Fibroblast of mammary gland (primary cell): ENCODE measurements around the gene RBM19.

ENCODE experiments used
- DNase-seq: peaks from one replicate; pipeline ENCODE4 v3.0.0-alpha.2; 2010; ENCODE audit warnings: low read depth
- H3K4me3 ChIP-seq: 2 replicates; pipeline ENCODE4 v1.5.1; 2011; ENCODE audit warnings: low read depth, mild to moderate bottlenecking, low read length, moderate library complexity; ENCODE audit not compliant: control insufficient read depth
- TF ChIP-seq, protein P1 (sequence below): conservative IDR thresholded peaks from 2 replicates; pipeline ENCODE4 v1.5.1; 2011; ENCODE audit warnings: low read depth, low read length, inconsistent platforms; ENCODE audit not compliant: control insufficient read depth, insufficient read depth

RBM19 gene

DNA sequence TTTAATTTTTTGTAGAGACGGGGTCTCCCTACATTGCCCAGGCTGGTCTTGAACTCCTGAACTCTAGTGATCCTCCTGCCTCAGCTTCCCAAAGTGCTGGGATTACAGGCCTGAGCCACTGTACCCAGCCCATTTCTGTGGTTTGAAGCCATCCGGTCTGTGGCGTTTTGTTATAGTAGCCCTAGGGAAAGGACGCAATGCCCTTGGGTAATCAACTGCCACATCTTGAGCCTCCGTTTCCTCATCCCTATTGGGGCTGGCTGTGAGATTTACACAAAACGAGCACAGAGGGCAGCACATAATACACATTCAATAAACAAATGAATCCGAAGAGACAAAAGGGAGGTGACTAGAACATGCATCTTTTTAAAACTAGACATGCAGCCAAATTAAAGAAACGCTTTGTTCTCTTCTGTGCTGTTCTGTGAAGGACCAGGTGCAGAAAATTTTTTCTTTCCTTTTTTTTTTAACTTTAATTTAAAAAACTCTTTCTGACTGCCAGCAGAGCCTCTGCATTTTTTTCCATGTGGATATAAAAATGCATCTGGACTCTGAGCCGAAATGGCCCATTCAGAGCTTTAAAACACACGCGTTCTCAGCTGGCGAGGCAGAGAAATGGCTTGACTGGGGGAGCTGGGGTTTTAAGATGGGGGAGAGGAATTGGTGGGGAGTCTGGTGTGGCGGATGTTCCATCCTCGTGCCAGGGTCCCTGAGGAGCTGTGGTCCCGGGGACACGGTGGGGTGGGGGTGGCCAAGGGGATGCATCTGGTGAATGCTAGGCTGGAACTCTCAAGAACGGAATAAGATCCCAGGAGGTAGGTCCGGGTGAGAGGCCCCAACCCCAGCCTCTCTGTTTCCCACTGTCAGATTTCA is 119.0 kb downstream of the RBM19 start:
- TF ChIP-seq, protein P1, sequence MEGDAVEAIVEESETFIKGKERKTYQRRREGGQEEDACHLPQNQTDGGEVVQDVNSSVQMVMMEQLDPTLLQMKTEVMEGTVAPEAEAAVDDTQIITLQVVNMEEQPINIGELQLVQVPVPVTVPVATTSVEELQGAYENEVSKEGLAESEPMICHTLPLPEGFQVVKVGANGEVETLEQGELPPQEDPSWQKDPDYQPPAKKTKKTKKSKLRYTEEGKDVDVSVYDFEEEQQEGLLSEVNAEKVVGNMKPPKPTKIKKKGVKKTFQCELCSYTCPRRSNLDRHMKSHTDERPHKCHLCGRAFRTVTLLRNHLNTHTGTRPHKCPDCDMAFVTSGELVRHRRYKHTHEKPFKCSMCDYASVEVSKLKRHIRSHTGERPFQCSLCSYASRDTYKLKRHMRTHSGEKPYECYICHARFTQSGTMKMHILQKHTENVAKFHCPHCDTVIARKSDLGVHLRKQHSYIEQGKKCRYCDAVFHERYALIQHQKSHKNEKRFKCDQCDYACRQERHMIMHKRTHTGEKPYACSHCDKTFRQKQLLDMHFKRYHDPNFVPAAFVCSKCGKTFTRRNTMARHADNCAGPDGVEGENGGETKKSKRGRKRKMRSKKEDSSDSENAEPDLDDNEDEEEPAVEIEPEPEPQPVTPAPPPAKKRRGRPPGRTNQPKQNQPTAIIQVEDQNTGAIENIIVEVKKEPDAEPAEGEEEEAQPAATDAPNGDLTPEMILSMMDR, result no peak
- no peak overlapping the region for H3K4me3 ChIP-seq
- DNase-seq, result no peak

DNA sequence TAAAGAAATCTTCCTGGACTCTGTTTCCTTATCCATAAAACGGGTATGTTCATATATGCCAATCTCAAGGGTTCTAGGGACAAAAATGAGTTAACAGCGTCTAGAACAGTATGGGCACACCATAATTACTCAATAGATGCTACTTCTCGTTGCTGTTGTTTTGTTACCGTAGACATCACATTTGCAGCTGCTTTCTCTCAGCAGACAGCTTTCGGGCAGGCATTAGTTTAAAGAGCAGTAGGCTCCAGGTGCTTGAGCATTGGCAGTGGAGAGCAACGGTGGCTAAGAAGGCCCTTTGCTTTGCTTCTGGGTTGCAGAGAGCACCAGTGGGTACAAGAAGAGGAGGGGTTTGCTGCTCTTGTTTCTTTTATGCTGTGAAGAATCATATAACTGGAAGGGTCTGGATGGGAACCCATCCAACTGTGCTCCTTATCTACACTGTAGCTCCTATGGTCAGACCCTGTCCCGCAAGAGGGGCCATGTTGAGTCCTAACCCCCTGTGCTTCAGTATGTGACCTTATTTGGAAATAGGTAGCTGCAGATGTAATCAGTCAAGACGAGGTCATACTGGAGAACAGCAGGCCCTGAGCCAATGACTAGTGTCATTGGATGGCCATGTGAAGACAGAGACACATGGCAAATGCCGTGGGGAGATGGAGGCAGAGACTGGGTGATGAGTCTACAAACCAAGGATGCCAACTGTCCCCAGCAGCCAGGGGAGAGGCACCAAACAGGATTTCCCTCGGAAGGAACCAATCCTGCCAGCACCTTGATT is 120.0 kb downstream of the RBM19 start:
- peak; percentile 19 for DNase-seq
- no peak overlapping the region for H3K4me3 ChIP-seq
- TF ChIP-seq, protein P1, result no peak

DNA sequence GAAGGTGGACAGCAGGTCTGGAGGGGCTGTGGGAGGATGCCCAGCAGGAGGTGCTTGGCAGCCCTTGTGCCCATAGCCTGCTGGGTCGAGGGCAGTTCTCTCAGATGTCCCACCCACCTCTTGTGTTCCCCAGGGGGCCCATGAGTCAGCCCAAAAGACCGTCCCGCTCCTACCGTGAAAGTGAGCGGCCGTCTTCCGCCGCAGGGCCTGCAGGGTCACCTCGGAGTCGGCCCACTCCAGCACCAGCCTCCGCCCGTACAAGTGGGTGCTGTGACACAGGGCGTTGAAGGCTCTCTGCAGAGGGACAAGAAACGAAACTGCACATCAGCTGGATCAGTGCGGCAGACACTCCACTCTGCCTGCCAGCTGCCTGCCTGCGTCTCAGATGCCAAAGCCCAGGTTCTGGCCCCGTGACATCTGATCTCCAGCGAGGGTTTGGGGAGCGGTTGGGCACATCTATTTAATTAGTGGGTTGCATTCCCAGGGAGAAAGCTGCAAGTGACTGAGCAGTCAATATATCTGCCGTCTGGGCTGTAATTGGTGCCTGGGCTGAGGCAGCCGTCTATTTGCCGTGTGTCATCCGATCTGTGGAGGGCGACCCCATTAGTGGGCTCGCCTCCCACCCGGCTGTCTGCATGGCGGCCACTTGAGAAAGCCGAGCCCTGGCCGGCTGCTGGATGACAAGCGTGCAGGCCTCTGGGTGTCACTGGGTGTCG is 121.5 kb downstream of the RBM19 start:
- H3K4me3 ChIP-seq, result no peak overlapping the region
- no peak for DNase-seq
- TF ChIP-seq, protein P1, result no peak

DNA sequence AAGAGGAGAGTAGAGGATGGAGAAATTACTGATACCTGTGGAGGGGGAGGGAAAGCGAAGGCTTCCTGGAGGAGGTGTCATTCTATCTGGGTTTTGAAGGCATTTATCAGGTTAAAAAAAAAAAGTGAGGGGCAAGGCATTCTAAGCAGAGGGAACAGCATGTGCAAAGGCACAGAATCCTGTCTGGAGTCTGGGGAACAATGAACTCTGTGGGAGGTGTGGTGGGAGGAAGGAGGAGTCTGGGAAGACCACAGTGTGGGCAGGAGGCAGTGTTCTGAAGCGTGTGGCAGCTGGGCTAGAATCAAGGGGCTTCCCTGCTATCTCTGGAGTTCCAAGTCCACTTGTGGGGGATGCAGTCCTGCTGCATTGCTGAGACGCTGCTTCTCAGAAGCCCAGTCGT is 123.4 kb downstream of the RBM19 start:
- TF ChIP-seq, protein P1, result no peak
- no peak overlapping the region for H3K4me3 ChIP-seq
- DNase-seq, result no peak

DNA sequence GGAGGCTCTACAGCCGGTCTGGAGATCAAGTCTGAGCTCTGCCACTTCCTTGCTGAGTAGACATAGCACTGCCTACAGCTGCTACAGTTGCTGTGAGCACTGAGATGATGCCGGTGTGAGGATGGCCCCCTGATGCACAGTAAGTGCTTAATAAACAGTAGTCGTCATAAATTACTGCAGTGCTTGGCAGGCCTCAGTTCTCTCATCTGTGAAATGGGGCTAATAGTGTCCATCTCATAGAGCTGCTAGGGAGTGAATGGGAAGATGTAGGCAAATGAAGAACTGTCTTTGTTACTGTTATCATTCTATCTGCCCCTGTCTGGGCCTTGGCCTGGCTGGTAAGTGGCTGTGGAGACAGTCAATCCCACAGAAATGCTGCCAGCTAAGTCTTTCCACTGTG is 124.3 kb downstream of the RBM19 start:
- TF ChIP-seq, protein P1, result no peak

DNA sequence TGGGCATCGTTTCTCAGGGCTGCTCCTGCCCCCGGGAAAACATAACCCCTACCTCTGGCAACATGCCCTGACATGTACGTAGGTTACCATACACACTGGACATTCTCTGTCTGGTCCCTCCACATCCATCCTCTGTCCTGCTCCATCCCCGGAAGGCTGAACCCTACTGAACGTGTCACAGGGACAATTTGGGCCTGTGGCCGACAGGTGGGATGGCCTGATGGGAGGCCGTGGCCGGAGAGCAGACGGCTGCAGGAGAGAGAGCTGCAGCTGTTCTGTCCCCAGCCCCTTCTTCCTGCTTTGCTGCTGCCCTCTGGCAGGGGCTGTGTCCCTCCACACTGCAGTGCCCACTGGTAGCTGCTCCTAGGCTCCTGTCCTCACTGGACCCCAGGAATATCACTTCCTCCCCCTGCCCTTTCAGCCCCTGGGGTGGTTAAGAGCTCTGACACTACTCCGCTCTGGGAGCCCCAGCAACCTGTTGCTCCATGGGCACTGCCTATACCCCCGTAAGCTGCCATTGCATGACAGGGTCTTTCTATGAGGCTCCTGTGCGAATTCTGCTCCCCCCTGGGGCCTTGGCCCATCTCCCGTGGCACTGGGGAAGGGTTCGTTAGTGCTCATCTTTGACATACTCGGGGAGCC is 125.6 kb downstream of the RBM19 start:
- DNase-seq, result no peak
- H3K4me3 ChIP-seq, result no peak overlapping the region
- TF ChIP-seq, protein P1, result no peak

More for the DNA sequence above, 124.3 kb downstream of the RBM19 start:
- H3K4me3 ChIP-seq, result no peak overlapping the region
- no peak for DNase-seq
